ENCODE data around the gene MTR.

MTR gene

GRCh38 chr1:236947794-236948193 is 152.7 kb downstream of the MTR start:
- Histone ChIP-seq H3K27ac (ENCODE audit: low read depth, low read length, poor library complexity, severe bottlenecking) (no peak overlapping the region), H3K9me3 (ENCODE audit: low read length) (no peaks in the 10 kb centered on the region), H3K4me2 (ENCODE audit: low read length) (no peak overlapping the region), H3K4me1 (ENCODE audit: insufficient read depth, low read length, severe bottlenecking) (no peaks in the 10 kb centered on the region), H2AFZ (ENCODE audit: low read length) (no peak overlapping the region), H3F3A (ENCODE audit: insufficient read depth, low read length) (no peaks in the 10 kb centered on the region), H3K9me2 (ENCODE audit: low read depth, low read length) (no peaks in the 10 kb centered on the region), H3K9ac (ENCODE audit: low read length) (no peak overlapping the region), H3K79me2 (ENCODE audit: insufficient read depth, low read length) (no peaks in the 10 kb centered on the region), H3K36me3 (ENCODE audit: insufficient read depth, low read length) (no peaks in the 10 kb centered on the region), H3K4me3 (ENCODE audit: low read depth, low read length, poor library complexity, severe bottlenecking) (no peak overlapping the region), H3K27me3 (ENCODE audit: insufficient read depth, low read length) (no peaks in the 10 kb centered on the region), H4K20me1 (ENCODE audit: insufficient read depth, low read length) (no peaks in the 10 kb centered on the region)
- TF ChIP-seq EZH2 (IDR thresholded peaks at IDR 0.05; ENCODE audit: borderline replicate concordance, low read length) = no peak
- TF ChIP-seq CTCF (IDR thresholded peaks at IDR 0.05; ENCODE audit: low read length) = no peak

- Histone ChIP-seq H3K9me2 (ENCODE audit: low read depth, low read length) (no peaks in the 10 kb centered on the region), H4K20me1 (ENCODE audit: insufficient read depth, low read length) (no peaks in the 10 kb centered on the region), H3F3A (ENCODE audit: insufficient read depth, low read length) (no peaks in the 10 kb centered on the region), H3K27ac (ENCODE audit: low read depth, low read length, poor library complexity, severe bottlenecking) (no peak overlapping the region), H3K4me2 (ENCODE audit: low read length) (no peak overlapping the region), H3K9me3 (ENCODE audit: low read length) (no peaks in the 10 kb centered on the region), H3K4me3 (ENCODE audit: low read depth, low read length, poor library complexity, severe bottlenecking) (no peak overlapping the region), H3K79me2 (ENCODE audit: insufficient read depth, low read length) (no peaks in the 10 kb centered on the region), H2AFZ (ENCODE audit: low read length) (no peak overlapping the region), H3K36me3 (ENCODE audit: insufficient read depth, low read length) (no peaks in the 10 kb centered on the region), H3K27me3 (ENCODE audit: insufficient read depth, low read length) (no peaks in the 10 kb centered on the region), H3K9ac (ENCODE audit: low read length) (no peak overlapping the region), H3K4me1 (ENCODE audit: insufficient read depth, low read length, severe bottlenecking) (no peaks in the 10 kb centered on the region)
- TF ChIP-seq CTCF (IDR thresholded peaks at IDR 0.05; ENCODE audit: low read length) (no peak), EZH2 (IDR thresholded peaks at IDR 0.05; ENCODE audit: borderline replicate concordance, low read length) (no peak)
Measured at GRCh38 chr1:236948381-236948780, 153.3 kb downstream of the MTR start.

GRCh38 chr1:236948996-236949395 is 153.9 kb downstream of the MTR start:
- H3K4me3 ChIP-seq (ENCODE audit: low read depth, low read length, poor library complexity, severe bottlenecking) = no peak overlapping the region
- H3K27me3 ChIP-seq (ENCODE audit: insufficient read depth, low read length) = no peaks in the 10 kb centered on the region
- TF ChIP-seq CTCF (IDR thresholded peaks at IDR 0.05; ENCODE audit: low read length) (no peak), EZH2 (IDR thresholded peaks at IDR 0.05; ENCODE audit: borderline replicate concordance, low read length) (no peak)
- H3K9ac ChIP-seq (ENCODE audit: low read length) = no peak overlapping the region
- no peak overlapping the region for H3K4me2 ChIP-seq (ENCODE audit: low read length)
- no peak overlapping the region for H3K27ac ChIP-seq (ENCODE audit: low read depth, low read length, poor library complexity, severe bottlenecking)
- no peaks in the 10 kb centered on the region for H4K20me1 ChIP-seq (ENCODE audit: insufficient read depth, low read length)
- H3K79me2 ChIP-seq (ENCODE audit: insufficient read depth, low read length) = no peaks in the 10 kb centered on the region
- no peaks in the 10 kb centered on the region for H3K9me2 ChIP-seq (ENCODE audit: low read depth, low read length)
- H2AFZ ChIP-seq (ENCODE audit: low read length) = no peak overlapping the region
- H3K36me3 ChIP-seq (ENCODE audit: insufficient read depth, low read length) = no peaks in the 10 kb centered on the region
- no peaks in the 10 kb centered on the region for H3F3A ChIP-seq (ENCODE audit: insufficient read depth, low read length)
- H3K4me1 ChIP-seq (ENCODE audit: insufficient read depth, low read length, severe bottlenecking) = no peaks in the 10 kb centered on the region
- no peaks in the 10 kb centered on the region for H3K9me3 ChIP-seq (ENCODE audit: low read length)
